Gastrocnemius medialis (tissue), 4 donors: Measurements from ENCODE around the gene GRAMD2A. TPM values are rescaled to one million over a fixed set of nuclear protein-coding genes. Genes with fewer than 3 reads are reported as not detected.

Experiments
- ATAC-seq, 2 donors: fragments of 150-250 bp; one replicate each; pipeline ENCODE4 v1.9.1; 2016
- DNase-seq, 2 donors: peaks; one replicate each; pipeline ENCODE4 v3.0.0-alpha.2; 2019
- H3K27ac ChIP-seq, 4 donors: fragments of 200-600 bp; sonication (generic); 1 replicate in 1 of 4; 2 replicates in 3 of 4; pipeline ENCODE4 v1.5.1; 2016 to 2018; ENCODE audit warnings: mild to moderate bottlenecking in 2 of 4, moderate library complexity in 1 of 4
- H3K27me3 ChIP-seq, 3 donors: fragments of 200-600 bp; sonication (generic) in 2 of 3; 1 replicate in 1 of 3; 2 replicates in 2 of 3; pipeline versions ENCODE4 v1.5.1 to v1.6.0; 2016 to 2019; ENCODE audit warnings: mild to moderate bottlenecking in 1 of 3, moderate library complexity in 1 of 3
- H3K36me3 ChIP-seq, 2 donors: fragments of 200-600 bp; sonication (generic) in 1 of 2; one replicate each; pipeline ENCODE4 v1.5.1; 2017 to 2018
- H3K4me1 ChIP-seq, 2 donors: fragments of 200-600 bp; sonication (generic) in 1 of 2; one replicate each; pipeline ENCODE4 v1.5.1; 2016 to 2017; ENCODE audit warnings: mild to moderate bottlenecking in 2 of 2
- H3K4me3 ChIP-seq, 4 donors: fragments of 200-600 bp; sonication (generic) in 3 of 4; 1 replicate in 1 of 4; 2 replicates in 3 of 4; pipeline ENCODE4 v1.5.1; 2016 to 2019; ENCODE audit warnings: mild to moderate bottlenecking in 2 of 4
- H3K9me3 ChIP-seq, 3 donors: fragments of 200-600 bp; sonication (generic) in 2 of 3; 1 replicate in 1 of 3; 2 replicates in 2 of 3; pipeline ENCODE4 v1.5.1; 2016 to 2019
- POLR2A ChIP-seq, 2 donors: fragments of 450-650 bp; IDR thresholded peaks; one replicate each; pipeline ENCODE4 v1.6.1; 2017; ENCODE audit warnings: antibody characterized with exemption in 2 of 2, mild to moderate bottlenecking in 2 of 2, moderate library complexity in 2 of 2
- in situ Hi-C, 4 donors: fragments of 200-750 bp; cut with MboI; loops; one replicate each; pipeline versions ENCODE4 v1.15.0 to v1.8.0; 2017; ENCODE audit warnings: low sequenced_read_pairs in 4 of 4
- intact Hi-C: fragments of 100-400 bp; cut with DNase I; formaldehyde crosslinking; loops from one replicate; pipeline ENCODE4 v1.15.1; 2023; ENCODE audit warnings: low total_unique reads
- total RNA-seq, 4 donors: library from RNA; depleted of rRNA; stranded (reverse); fragments of >200 nt; gene quantifications; one replicate each; pipeline versions ENCODE4 v1.1.0 to v1.2.3, GENCODE V29; 2016
- TF ChIP-seq, protein P1 (sequence below), 5 experiments: fragments of 450-650 bp in 3 of 5; fragments of 200-600 bp in 2 of 5; sonication (generic) in 2 of 5; IDR thresholded peaks in 4 of 5; conservative IDR thresholded peaks in 1 of 5; 1 replicate in 4 of 5; 2 replicates in 1 of 5; pipeline ENCODE4 v1.5.1; 2016 to 2019; ENCODE audit warnings: antibody characterized with exemption in 5 of 5, mild to moderate bottlenecking in 3 of 5, moderate library complexity in 3 of 5

Gene GRAMD2A
- total RNA-seq, 4 donors from 2014 or later, result not detected

- intact Hi-C loops (no loop called here), in situ Hi-C loops (no loop called here)
- H3K36me3 ChIP-seq, result no peaks in the 10 kb centered on the region
- TF ChIP-seq, protein P1, sequence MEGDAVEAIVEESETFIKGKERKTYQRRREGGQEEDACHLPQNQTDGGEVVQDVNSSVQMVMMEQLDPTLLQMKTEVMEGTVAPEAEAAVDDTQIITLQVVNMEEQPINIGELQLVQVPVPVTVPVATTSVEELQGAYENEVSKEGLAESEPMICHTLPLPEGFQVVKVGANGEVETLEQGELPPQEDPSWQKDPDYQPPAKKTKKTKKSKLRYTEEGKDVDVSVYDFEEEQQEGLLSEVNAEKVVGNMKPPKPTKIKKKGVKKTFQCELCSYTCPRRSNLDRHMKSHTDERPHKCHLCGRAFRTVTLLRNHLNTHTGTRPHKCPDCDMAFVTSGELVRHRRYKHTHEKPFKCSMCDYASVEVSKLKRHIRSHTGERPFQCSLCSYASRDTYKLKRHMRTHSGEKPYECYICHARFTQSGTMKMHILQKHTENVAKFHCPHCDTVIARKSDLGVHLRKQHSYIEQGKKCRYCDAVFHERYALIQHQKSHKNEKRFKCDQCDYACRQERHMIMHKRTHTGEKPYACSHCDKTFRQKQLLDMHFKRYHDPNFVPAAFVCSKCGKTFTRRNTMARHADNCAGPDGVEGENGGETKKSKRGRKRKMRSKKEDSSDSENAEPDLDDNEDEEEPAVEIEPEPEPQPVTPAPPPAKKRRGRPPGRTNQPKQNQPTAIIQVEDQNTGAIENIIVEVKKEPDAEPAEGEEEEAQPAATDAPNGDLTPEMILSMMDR (IDR thresholded peaks at IDR 0.05 in 4 of 5, conservative IDR thresholded peaks at IDR 0.05 in 1 of 5), result no peak
- no peak for TF ChIP-seq POLR2A (IDR thresholded peaks at IDR 0.05)
- DNase-seq, result no peak
- no peaks in the 10 kb centered on the region for H3K27me3 ChIP-seq
- H3K4me3 ChIP-seq, result no peak overlapping the region
- no peak for ATAC-seq
- H3K27ac ChIP-seq, result no peak overlapping the region
- no peaks in the 10 kb centered on the region for H3K4me1 ChIP-seq
- no peaks in the 10 kb centered on the region for H3K9me3 ChIP-seq
Measured at GRCh38 chr15:72133211-72133610, 64.4 kb downstream of the GRAMD2A start.

GRCh38 chr15:72131922-72132321 lies 65.7 kb downstream of the GRAMD2A start:
- Histone ChIP-seq H3K36me3 (no peaks in the 10 kb centered on the region), H3K9me3 (no peaks in the 10 kb centered on the region), H3K4me1 (no peaks in the 10 kb centered on the region), H3K27me3 (no peaks in the 10 kb centered on the region), H3K4me3 (no peak overlapping the region), H3K27ac (no peak overlapping the region)
- no peak for TF ChIP-seq POLR2A (IDR thresholded peaks at IDR 0.05)
- TF ChIP-seq, protein P1 (IDR thresholded peaks at IDR 0.05 in 4 of 5, conservative IDR thresholded peaks at IDR 0.05 in 1 of 5), result no peak
- DNase-seq (no peak), ATAC-seq (no peak)
- in situ Hi-C loops (no loop called here), intact Hi-C loops (no loop called here)

DNA sequence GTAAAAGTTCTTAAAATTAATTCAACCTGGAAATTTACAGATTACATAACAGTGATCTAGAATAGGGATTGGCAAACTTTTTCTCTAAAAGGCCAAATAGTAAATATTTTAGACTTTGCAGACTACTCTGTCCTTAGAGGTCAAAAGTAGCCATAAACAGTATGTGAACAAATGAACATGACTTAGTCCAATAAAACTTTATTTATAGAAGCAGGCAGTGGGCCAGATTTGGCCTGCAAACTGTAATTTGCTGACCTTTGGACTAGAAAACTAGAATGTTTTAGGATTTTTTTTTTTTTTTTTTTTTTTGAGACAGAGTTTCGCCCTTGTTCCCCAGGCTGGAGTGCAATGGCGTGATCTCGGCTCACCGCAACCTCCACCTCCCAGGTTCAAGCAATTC lies 67.3 kb downstream of the GRAMD2A start:
- ATAC-seq (no peak), DNase-seq (no peak)
- no peaks in the 10 kb centered on the region for H3K36me3 ChIP-seq
- no peak overlapping the region for H3K27ac ChIP-seq
- H3K4me3 ChIP-seq, result no peak overlapping the region
- H3K9me3 ChIP-seq, result no peaks in the 10 kb centered on the region
- no peaks in the 10 kb centered on the region for H3K4me1 ChIP-seq
- intact Hi-C loops (no loop called here), in situ Hi-C loops (no loop called here)
- no peaks in the 10 kb centered on the region for H3K27me3 ChIP-seq
- TF ChIP-seq, protein P1 (IDR thresholded peaks at IDR 0.05 in 4 of 5, conservative IDR thresholded peaks at IDR 0.05 in 1 of 5), result no peak
- no peak for TF ChIP-seq POLR2A (IDR thresholded peaks at IDR 0.05)

DNA sequence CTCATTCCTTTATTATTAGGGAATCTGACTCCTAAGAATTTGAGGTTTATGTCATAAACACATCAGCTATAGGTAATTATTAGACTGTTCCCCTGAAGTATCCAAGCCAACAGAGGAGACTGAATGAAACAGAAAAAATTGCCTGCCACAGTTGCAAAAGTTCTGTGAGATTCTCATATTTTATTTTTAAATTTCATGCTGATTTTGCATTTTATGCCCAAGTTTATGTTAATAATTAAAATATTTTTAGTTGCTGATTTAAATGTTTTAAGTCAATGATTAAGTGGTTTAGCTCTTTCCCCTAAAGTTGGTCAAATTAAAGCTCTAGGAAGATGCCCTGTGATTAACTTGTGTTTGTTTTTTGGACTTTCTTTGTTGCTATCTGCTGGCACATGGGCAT lies 69.2 kb downstream of the GRAMD2A start:
- ATAC-seq, result no peak
- in situ Hi-C loops, result no loop called here

More for the DNA sequence above, 69.2 kb downstream of the GRAMD2A start:
- no peak for DNase-seq
- H3K27me3 ChIP-seq, result no peaks in the 10 kb centered on the region
- no peak overlapping the region for H3K4me3 ChIP-seq
- H3K9me3 ChIP-seq, result no peaks in the 10 kb centered on the region
- TF ChIP-seq, protein P1 (IDR thresholded peaks at IDR 0.05 in 4 of 5, conservative IDR thresholded peaks at IDR 0.05 in 1 of 5), result no peak
- TF ChIP-seq POLR2A (IDR thresholded peaks at IDR 0.05), result no peak
- H3K27ac ChIP-seq, result no peak overlapping the region
- intact Hi-C loops, result no loop called here
- H3K4me1 ChIP-seq, result no peaks in the 10 kb centered on the region
- no peaks in the 10 kb centered on the region for H3K36me3 ChIP-seq
